IMR-90 (cell line): ENCODE measurements around the gene PPARD. TPM values are rescaled to one million over a fixed set of nuclear protein-coding genes. Genes with fewer than 3 reads are reported as not detected.

ENCODE experiments used
- ATAC-seq: fragments of 200-7000 bp; cut with Tn5 transposase; 2 replicates; pipeline ENCODE4 v1.9.1; 2020; ENCODE audit warnings: low read depth, mild to moderate bottlenecking, moderate library complexity
- BruUV-seq: library from RNA; stranded (reverse); fragments of 400-500 nt; replicated peaks from 2 replicates; lab custom pipeline; 2021; lab: Mats Ljungman, UMichigan
- CTCF ChIA-PET: fragments of 300-600 bp; formaldehyde crosslinking; extraction: SDS; loops from one replicate; lab custom pipeline; 2021; ENCODE audit warnings: antibody characterized with exemption; lab: Yijun Ruan, JAX
- POLR2A ChIA-PET: fragments of 300-600 bp; sonication (Branson Sonifier 250); formaldehyde crosslinking; loops from one replicate; lab custom pipeline; 2022; ENCODE audit warnings: antibody characterized with exemption; ENCODE audit not compliant: unreplicated experiment; lab: Charles Lee
- DNase-seq: peaks from one replicate; pipeline ENCODE4 v3.0.0; 2013
- H2AFZ ChIP-seq: replicated peaks from 2 replicates; pipeline ENCODE3; 2013; ENCODE audit warnings: low read length, mild to moderate bottlenecking; ENCODE audit not compliant: poor library complexity
- H2AK5ac ChIP-seq: 2 replicates; pipeline ENCODE4 v1.6.1; 2013; ENCODE audit warnings: low read depth, low read length, inconsistent platforms
- H2AK9ac ChIP-seq: replicated peaks from 2 replicates; pipeline ENCODE3; 2013; ENCODE audit warnings: mild to moderate bottlenecking, low read depth, low read length, moderate library complexity; ENCODE audit not compliant: poor library complexity
- H2BK120ac ChIP-seq: 2 replicates; pipeline ENCODE4 v1.6.1; 2013; ENCODE audit warnings: low read depth, low read length, inconsistent platforms
- H2BK15ac ChIP-seq: 3 replicates; pipeline ENCODE4 v1.6.1; 2013; ENCODE audit warnings: low read depth, low read length, inconsistent platforms
- H2BK20ac ChIP-seq: 2 replicates; pipeline ENCODE4 v1.6.1; 2013; ENCODE audit warnings: low read depth, mild to moderate bottlenecking, inconsistent platforms, low read length, moderate library complexity
- H2BK5ac ChIP-seq: 2 replicates; pipeline ENCODE4 v1.6.1; 2013; ENCODE audit warnings: mild to moderate bottlenecking, low read depth, low read length, inconsistent platforms; ENCODE audit not compliant: poor library complexity, severe bottlenecking
- H3K14ac ChIP-seq: replicated peaks from 2 replicates; pipeline ENCODE4 v1.6.1; 2013; ENCODE audit warnings: low read depth, low read length, inconsistent platforms
- H3K18ac ChIP-seq: 2 replicates; pipeline ENCODE4 v1.6.1; 2013; ENCODE audit warnings: low read depth, low read length, control low read depth
- H3K23ac ChIP-seq: 2 replicates; pipeline ENCODE4 v1.6.1; 2013; ENCODE audit warnings: low read depth, low read length, inconsistent platforms
- H3K27ac ChIP-seq: 2 replicates; pipeline ENCODE4 v1.5.1; 2013; ENCODE audit warnings: mild to moderate bottlenecking, control low read depth, low read length; ENCODE audit not compliant: insufficient read depth
- H3K27me3 ChIP-seq: 2 replicates; pipeline ENCODE4 v1.6.1; 2013; ENCODE audit warnings: low read length; ENCODE audit not compliant: control insufficient read depth, insufficient read depth
- H3K36me3 ChIP-seq: 2 replicates; pipeline ENCODE4 v1.6.1; 2013; ENCODE audit warnings: low read length, mixed read lengths; ENCODE audit not compliant: control insufficient read depth, insufficient read depth
- H3K4ac ChIP-seq: 2 replicates; pipeline ENCODE4 v1.6.1; 2013; ENCODE audit warnings: low read depth, low read length, inconsistent platforms
- H3K4me1 ChIP-seq: 2 replicates; pipeline ENCODE4 v1.6.1; 2013; ENCODE audit warnings: low read length, mixed read lengths; ENCODE audit not compliant: control insufficient read depth, insufficient read depth
- H3K4me2 ChIP-seq: 2 replicates; pipeline ENCODE4 v1.6.1; 2013; ENCODE audit warnings: low read depth, mild to moderate bottlenecking, control low read depth, low read length, moderate library complexity
- H3K4me3 ChIP-seq: 2 replicates; pipeline ENCODE4 v1.5.1; 2013; ENCODE audit warnings: low read depth, mild to moderate bottlenecking, control low read depth, low read length, moderate library complexity; ENCODE audit not compliant: insufficient read depth
- H3K56ac ChIP-seq: 2 replicates; pipeline ENCODE4 v1.6.1; 2013; ENCODE audit warnings: low read length, inconsistent platforms; ENCODE audit not compliant: insufficient read depth; ENCODE audit errors: extremely low read depth
- H3K79me1 ChIP-seq, 2 experiments: 2 replicates each; pipeline ENCODE4 v1.6.1; 2013; ENCODE audit warnings: low read length in 2 of 2, inconsistent platforms in 1 of 2, low read depth in 1 of 2
- H3K9ac ChIP-seq: 2 replicates; pipeline ENCODE4 v1.6.1; 2013; ENCODE audit warnings: low read depth, low read length, control low read depth
- H3K9me1 ChIP-seq: 2 replicates; pipeline ENCODE4 v1.6.1; 2013; ENCODE audit warnings: low read length, inconsistent platforms; ENCODE audit not compliant: insufficient read depth
- H3K9me3 ChIP-seq: 2 replicates; pipeline ENCODE4 v1.6.1; 2013; ENCODE audit warnings: low read length; ENCODE audit not compliant: control insufficient read depth, insufficient read depth
- H4K20me1 ChIP-seq: 2 replicates; pipeline ENCODE4 v1.6.1; 2013; ENCODE audit warnings: low read length, inconsistent platforms; ENCODE audit not compliant: insufficient read depth
- H4K5ac ChIP-seq: 2 replicates; pipeline ENCODE4 v1.6.1; 2013; ENCODE audit warnings: mild to moderate bottlenecking, low read depth, low read length, control low read depth
- H4K8ac ChIP-seq, 2 experiments: 2 replicates each; pipeline ENCODE4 v1.6.1; 2013; ENCODE audit warnings: low read depth in 2 of 2, low read length in 2 of 2, control low read depth in 1 of 2, inconsistent platforms in 1 of 2
- H4K91ac ChIP-seq: 2 replicates; pipeline ENCODE4 v1.6.1; 2013; ENCODE audit warnings: low read depth, low read length, inconsistent platforms; ENCODE audit not compliant: insufficient read depth
- BHLHE40 ChIP-seq: fragments of 150-350 bp; IDR thresholded peaks from 2 replicates; pipeline ENCODE4 v1.6.1; 2016; ENCODE audit warnings: mild to moderate bottlenecking, low read depth, low read length
- CEBPB ChIP-seq: IDR thresholded peaks from 2 replicates; pipeline ENCODE4 v1.6.1; 2012; ENCODE audit warnings: low read depth, low read length, improper control_type of control experiment
- CHD1 ChIP-seq: IDR thresholded peaks from 2 replicates; pipeline ENCODE4 v1.6.1; 2012; ENCODE audit warnings: low read depth, low read length, improper control_type of control experiment
- CTCF ChIP-seq: conservative IDR thresholded peaks from 2 replicates; pipeline ENCODE4 v1.5.1; 2012; ENCODE audit warnings: mild to moderate bottlenecking, low read depth, low read length, improper control_type of control experiment
- ELK1 ChIP-seq: fragments of 150-350 bp; IDR thresholded peaks from 2 replicates; pipeline ENCODE4 v1.6.1; 2016; ENCODE audit warnings: low read depth, mild to moderate bottlenecking, low read length, moderate library complexity, borderline replicate concordance
- FOS ChIP-seq: fragments of 150-350 bp; IDR thresholded peaks from 2 replicates; pipeline ENCODE4 v1.6.1; 2016; ENCODE audit warnings: low read depth, low read length
- MAFK ChIP-seq: IDR thresholded peaks from 2 replicates; pipeline ENCODE4 v1.6.1; 2012; ENCODE audit warnings: low read depth, low read length, improper control_type of control experiment
- MAZ ChIP-seq: IDR thresholded peaks from 2 replicates; pipeline ENCODE4 v1.6.1; 2012; ENCODE audit warnings: low read depth, mild to moderate bottlenecking, low read length, improper control_type of control experiment, moderate library complexity, borderline replicate concordance
- MXI1 ChIP-seq: IDR thresholded peaks from 2 replicates; pipeline ENCODE4 v1.6.1; 2012; ENCODE audit warnings: low read depth, mild to moderate bottlenecking, low read length, moderate library complexity, borderline replicate concordance
- NFE2L2 ChIP-seq: fragments of 150-350 bp; IDR thresholded peaks from 2 replicates; pipeline ENCODE4 v1.6.1; 2016; ENCODE audit warnings: low read depth, mild to moderate bottlenecking, low read length
- POLR2A ChIP-seq: IDR thresholded peaks from 2 replicates; pipeline ENCODE4 v1.6.1; 2012; ENCODE audit warnings: mild to moderate bottlenecking, low read depth, low read length
- RAD21 ChIP-seq: IDR thresholded peaks from 2 replicates; pipeline ENCODE4 v1.6.1; 2012; ENCODE audit warnings: low read length, improper control_type of control experiment
- RCOR1 ChIP-seq: IDR thresholded peaks from 2 replicates; pipeline ENCODE4 v1.6.1; 2012; ENCODE audit warnings: mild to moderate bottlenecking, low read length, improper control_type of control experiment; ENCODE audit not compliant: insufficient replicate concordance
- RFX5 ChIP-seq: IDR thresholded peaks from 2 replicates; pipeline ENCODE4 v1.8.0; 2012; ENCODE audit warnings: low read depth, mild to moderate bottlenecking, low read length, moderate library complexity
- SMC3 ChIP-seq: fragments of 150-350 bp; IDR thresholded peaks from 2 replicates; pipeline ENCODE4 v1.6.1; 2016; ENCODE audit warnings: low read depth, mild to moderate bottlenecking, antibody characterized with exemption, low read length, moderate library complexity
- USF2 ChIP-seq: fragments of 150-350 bp; IDR thresholded peaks from 2 replicates; pipeline ENCODE4 v1.6.1; 2017; ENCODE audit warnings: mild to moderate bottlenecking, antibody characterized with exemption, low read length, low read depth
- dilution Hi-C: fragments of 300-500 bp; cut with HindIII; formaldehyde crosslinking; loops from one replicate; pipeline ENCODE4 v1.14.3; 2018; ENCODE audit warnings: low sequenced_read_pairs; ENCODE audit not compliant: unreplicated experiment
- in situ Hi-C: fragments of 300-500 bp; cut with MboI; formaldehyde crosslinking; loops from 3 replicates; pipeline ENCODE4 v1.14.3; 2019; ENCODE audit warnings: low sequenced_read_pairs, inconsistent platforms, mixed read lengths
- intact Hi-C: fragments of 100-400 bp; cut with micrococcal nuclease; formaldehyde crosslinking; loops from 2 replicates; pipeline ENCODE4 v1.10.0; 2022
- polyA plus RNA-seq, 3 experiments: library from polyadenylated mRNA; depleted of rRNA; stranded (reverse); fragments of >200 nt; gene quantifications; 2 replicates each; pipeline ENCODE4 v1.2.3, GENCODE V29; 2012; ENCODE audit warnings: low replicate concordance in 1 of 3
- total RNA-seq: library from RNA; depleted of rRNA; stranded (reverse); fragments of >200 nt; gene quantifications from 2 replicates; pipeline ENCODE4 v1.2.3, GENCODE V29; 2012

PPARD gene
- total and polyA plus RNA-seq, 2 of the 4 experiments (the other 2 are of a cell fraction): 10.4 to 69.0 TPM

- in situ Hi-C loops (loop anchor here (25.0 kb wide), 1 partner anchor 436 kb away; the partner anchor contains the start of gene ARMC12), dilution Hi-C loops (no loop called here), intact Hi-C loops (no loop called here)
- Histone ChIP-seq H3K4me2 (no peak overlapping the region), H3K18ac (no peak overlapping the region), H3K27me3 (no peaks in the 10 kb centered on the region), H3K79me1 (no peaks in the 10 kb centered on the region), H2AFZ (no peak overlapping the region), H3K23ac (no peak overlapping the region), H4K91ac (no peak overlapping the region), H2AK9ac (no peak overlapping the region), H3K56ac (no peak overlapping the region), H4K5ac (no peak overlapping the region), H3K9me3 (no peaks in the 10 kb centered on the region), H2AK5ac (no peak overlapping the region), H3K14ac (no peak overlapping the region), H3K27ac (no peak overlapping the region), H2BK120ac (no peak overlapping the region), H3K9me1 (peaks cover 4% of the 10 kb centered on the region; the same call in 1 of the 2 replicates), H2BK20ac (no peak overlapping the region), H3K9ac (no peak overlapping the region), H3K4me1 (peaks cover 7% of the 10 kb centered on the region), H2BK5ac (no peak overlapping the region), H2BK15ac (no peak overlapping the region), H3K4me3 (no peak overlapping the region), H4K20me1 (no peaks in the 10 kb centered on the region), H4K8ac (no peak overlapping the region), H3K4ac (no peak overlapping the region), H3K36me3 (peaks cover 4% of the 10 kb centered on the region; the same call in 1 of the 2 replicates)
- BruUV-seq: no TSS peak
- TF ChIP-seq RAD21: no peak
- no peak for TF ChIP-seq CEBPB
- no peak for TF ChIP-seq FOS
- no peak for TF ChIP-seq NFE2L2
- TF ChIP-seq USF2: no peak
- TF ChIP-seq SMC3: no peak
- no peak for TF ChIP-seq CTCF
- no peak for TF ChIP-seq RCOR1
- TF ChIP-seq CHD1: no peak
- TF ChIP-seq MAZ: no peak
- no peak for TF ChIP-seq ELK1
- no peak for TF ChIP-seq RFX5
- TF ChIP-seq POLR2A: no peak
- TF ChIP-seq BHLHE40: no peak
- no peak for TF ChIP-seq MXI1
- no peak for TF ChIP-seq MAFK
- ChIA-PET CTCF (no interaction called here), POLR2A (no interaction called here)
- DNase-seq (no peak), ATAC-seq (no peak)
Observed at GRCh38 chr6:35300848-35301247, 41.5 kb upstream of the PPARD start.
